SK-N-MC (cell line): ENCODE measurements around the gene MARK2.

Source experiments
- EZH2 ChIP-seq: fragments of 200-600 bp; sonication (generic); IDR thresholded peaks from one replicate; pipeline ENCODE4 v1.6.1; 2017; ENCODE audit warnings: antibody characterized with exemption
- POLR2AphosphoS5 ChIP-seq: IDR thresholded peaks from 2 replicates; pipeline ENCODE4 v1.6.1; 2012; ENCODE audit warnings: mild to moderate bottlenecking, low read depth, low read length, borderline replicate concordance

DNA sequence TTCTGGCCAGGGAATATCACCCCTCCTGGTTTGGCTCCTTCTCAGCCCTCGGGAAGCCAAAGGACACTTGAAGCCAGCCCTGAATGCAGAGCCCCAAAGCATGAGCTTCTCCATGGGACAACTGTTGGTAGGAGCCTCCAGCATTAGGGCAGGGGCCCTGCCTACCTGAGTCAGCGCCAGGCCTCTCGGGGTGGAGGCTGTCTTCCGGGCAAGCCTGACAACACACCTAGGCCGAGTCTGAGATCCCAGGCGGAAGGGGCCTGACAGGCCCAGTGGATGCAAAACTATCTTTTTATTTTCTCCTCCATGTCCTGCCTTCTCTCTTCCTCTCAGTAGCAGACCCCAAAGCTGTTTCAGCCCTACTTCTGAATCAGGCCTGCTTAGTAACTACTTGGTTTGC is 50.4 kb downstream of the MARK2 start:
- TF ChIP-seq POLR2AphosphoS5 (no peak), EZH2 (no peak)
